GM21717 (cell line): ENCODE data around the gene STAC.
"Not testable (repeated sequence)": the region's sequence is repeated elsewhere in the genome, so short reads cannot be mapped to it uniquely, and the experiment has no call there.

Source experiments
- ATAC-seq: cut with Tn5 transposase; IDR thresholded peaks from one replicate; pipeline ENCODE4 v1.9.1; 2021; ENCODE audit warnings: mild to moderate bottlenecking, moderate library complexity; ENCODE audit not compliant: unreplicated experiment

Gene STAC

DNA sequence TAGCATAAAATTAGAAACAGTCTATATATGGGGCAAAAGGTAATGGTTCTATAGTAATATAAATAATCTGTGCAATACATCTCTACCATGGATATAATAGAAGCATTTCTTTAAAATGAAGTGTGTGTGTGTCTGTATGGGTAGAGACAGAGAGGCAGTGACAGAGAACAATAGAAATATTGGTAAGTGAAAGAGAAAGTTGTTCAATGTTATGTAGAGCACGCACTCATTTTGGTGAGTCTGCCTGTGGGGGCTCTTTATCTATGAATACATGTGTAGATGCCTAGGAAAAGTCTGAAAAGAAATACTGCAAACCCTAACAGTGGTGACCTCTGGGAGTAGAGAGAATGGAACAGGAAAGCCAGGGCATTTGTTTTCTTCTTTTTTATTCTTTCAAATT lies 182.6 kb downstream of the STAC start:
- no peak for ATAC-seq

- ATAC-seq: no peak
Observed at GRCh38 chr3:36575241-36575640, 194.9 kb downstream of the STAC start.

DNA sequence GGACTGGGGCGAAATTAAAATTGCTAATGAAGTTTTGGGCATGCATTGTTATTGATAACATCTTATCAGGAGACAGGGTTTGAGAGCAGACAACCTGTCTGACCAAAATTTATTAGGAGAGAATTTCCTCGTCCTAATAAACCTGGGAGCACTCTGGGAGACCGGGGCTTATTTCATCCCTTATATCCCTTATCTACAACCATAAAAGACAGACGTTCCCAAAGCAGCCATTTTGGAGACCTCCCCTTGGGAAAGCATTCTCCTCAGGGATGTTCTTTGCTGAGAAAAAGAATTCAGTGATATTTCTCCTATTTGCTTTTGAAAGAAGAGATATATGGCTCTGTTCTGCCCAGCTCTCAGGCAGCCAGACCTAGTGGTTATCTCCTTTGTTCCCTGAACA lies 198.1 kb downstream of the STAC start:
- ATAC-seq: not testable (repeated sequence)

DNA sequence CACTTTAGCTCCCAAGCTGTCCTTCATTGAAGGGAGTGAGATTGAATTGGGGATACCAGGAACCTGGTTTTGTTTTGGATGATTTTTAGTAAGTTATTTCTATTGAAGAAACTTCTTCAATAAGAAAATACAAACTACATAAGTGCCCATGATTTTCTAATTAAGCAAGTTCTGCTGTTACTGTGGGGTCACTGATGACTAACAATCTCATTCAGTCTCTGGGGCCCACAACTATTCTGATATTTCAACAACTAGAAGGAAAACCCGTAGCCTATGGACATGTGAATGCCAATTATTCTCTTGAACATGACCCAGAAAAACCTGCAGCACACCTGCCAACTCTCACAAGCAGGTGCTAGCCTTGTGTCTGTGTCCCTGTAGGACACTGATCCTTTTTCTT lies 199.4 kb downstream of the STAC start:
- ATAC-seq: no peak

GRCh38 chr3:36580716-36581115 lies 200.4 kb downstream of the STAC start:
- no peak for ATAC-seq

DNA sequence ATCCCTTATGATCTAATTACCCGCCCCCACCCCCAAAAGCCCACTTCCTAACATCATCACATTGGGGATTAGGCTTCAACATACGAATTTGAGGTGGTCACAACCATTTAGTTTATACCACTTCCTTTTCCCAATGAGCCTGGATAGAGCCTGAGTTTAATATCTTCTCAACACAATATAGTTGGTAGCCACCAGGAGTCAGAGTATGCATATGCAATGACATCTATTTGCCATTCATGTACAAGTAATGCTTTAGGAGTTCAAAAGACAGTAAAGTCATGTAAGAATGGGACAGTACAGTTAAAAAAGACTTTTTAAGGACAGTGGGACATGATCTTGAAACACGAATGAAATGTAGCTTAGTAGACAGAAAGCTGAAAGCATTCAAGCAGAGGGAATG lies 211.7 kb downstream of the STAC start:
- no peak for ATAC-seq

- no peak for ATAC-seq
Observed at GRCh38 chr3:36595511-36595910, 215.2 kb downstream of the STAC start.

- ATAC-seq: no peak
Observed at GRCh38 chr3:36596419-36596818, 216.1 kb downstream of the STAC start.

- ATAC-seq: no peak
Observed at GRCh38 chr3:36597422-36597821, 217.1 kb downstream of the STAC start.
